Testis (tissue), 3 donors: Measurements from ENCODE around the gene GRK5. TPM values are rescaled to one million over a fixed set of nuclear protein-coding genes. Genes with fewer than 3 reads are reported as not detected.

ENCODE experiments used
- DNase-seq: peaks from one replicate; pipeline ENCODE4 v3.0.0-alpha.2; 2019
- H3K27ac ChIP-seq, 2 donors: fragments of 200-600 bp; sonication (generic); one replicate each; pipeline ENCODE4 v1.5.1; 2019
- H3K27me3 ChIP-seq: fragments of 200-600 bp; sonication (generic); one replicate; pipeline ENCODE4 v1.5.1; 2019
- H3K36me3 ChIP-seq: fragments of 200-600 bp; sonication (generic); one replicate; pipeline ENCODE4 v1.5.1; 2017; ENCODE audit warnings: low read depth; ENCODE audit errors: missing control alignments
- H3K4me1 ChIP-seq: fragments of 200-600 bp; sonication (generic); one replicate; pipeline ENCODE4 v1.5.1; 2019
- H3K4me3 ChIP-seq, 2 donors: fragments of 200-600 bp; sonication (generic); one replicate each; pipeline ENCODE4 v1.5.1; 2017 to 2019
- H3K9me3 ChIP-seq: fragments of 200-600 bp; sonication (generic); one replicate; pipeline ENCODE4 v1.5.1; 2017
- CTCF ChIP-seq, 3 experiments: fragments of 450-650 bp in 2 of 3; fragments of 200-600 bp in 1 of 3; sonication (generic) in 1 of 3; IDR thresholded peaks; one replicate each; pipeline ENCODE4 v1.5.1; 2016 to 2019; ENCODE audit warnings: antibody characterized with exemption in 3 of 3, mild to moderate bottlenecking in 2 of 3, moderate library complexity in 1 of 3
- POLR2A ChIP-seq: fragments of 450-650 bp; IDR thresholded peaks from one replicate; pipeline ENCODE4 v1.6.1; 2017; ENCODE audit warnings: antibody characterized with exemption, mild to moderate bottlenecking, moderate library complexity
- WGBS, 2 donors: methylation state at CpG; one replicate each; pipeline ENCODE4 v1.1.5; 2018; 5-methylcytosine and 5-hydroxymethylcytosine counted together
- intact Hi-C: fragments of 100-400 bp; cut with DNase I; formaldehyde crosslinking; loops from one replicate; pipeline ENCODE4 v1.15.1; 2023; ENCODE audit warnings: low total_unique reads
- polyA plus RNA-seq: library from polyadenylated mRNA; stranded (reverse); fragments of 350-450 nt; fragmentation: Illumina TruSeq; extraction: RNeasy Lipid Tissue Mini Kit (QIAGEN cat#74804); gene quantifications from one replicate; pipeline ENCODE4 v1.2.3, GENCODE V29; 2014; ENCODE audit warnings: low read depth, low replicate concordance; ENCODE audit not compliant: insufficient read depth
- total RNA-seq, 2 donors: library from RNA; depleted of rRNA; stranded (reverse); fragments of >200 nt; gene quantifications; one replicate each; pipeline ENCODE4 v1.2.3, GENCODE V29; 2016

The GRK5 gene
- total and polyA plus RNA-seq, 3 donors from 2014 or later: 4.5 to 10.3 (median 5.5) TPM

GRCh38 chr10:119364645-119365600, 157.6 kb downstream of the GRK5 start:
- WGBS, 2 donors: 52 to 64% methylated on average over 11 of the region's 11 CpGs
- H3K4me3 ChIP-seq: no peak overlapping the region
- DNase-seq: no peak
- H3K36me3 ChIP-seq: no peaks in the 10 kb centered on the region
- TF ChIP-seq POLR2A: no peak
- TF ChIP-seq CTCF (IDR thresholded peaks at IDR 0.05): no peak
- intact Hi-C loops: no loop called here
- H3K27me3 ChIP-seq: no peaks in the 10 kb centered on the region
- H3K27ac ChIP-seq: no peak overlapping the region
- no peaks in the 10 kb centered on the region for H3K9me3 ChIP-seq
- H3K4me1 ChIP-seq: peaks cover 4% of the 10 kb centered on the region

GRCh38 chr10:119365773-119366599, 158.6 kb downstream of the GRK5 start:
- DNase-seq: no peak
- H3K4me1 ChIP-seq: peaks cover 6% of the 10 kb centered on the region
- H3K36me3 ChIP-seq: no peaks in the 10 kb centered on the region
- 78 to 83% methylated on average over 12 of the region's 12 CpGs for WGBS, 2 donors
- intact Hi-C loops: no loop called here
- H3K9me3 ChIP-seq: no peaks in the 10 kb centered on the region
- H3K27me3 ChIP-seq: no peaks in the 10 kb centered on the region
- H3K27ac ChIP-seq: no peak overlapping the region
- TF ChIP-seq CTCF (IDR thresholded peaks at IDR 0.05): no peak
- no peak for TF ChIP-seq POLR2A
- no peak overlapping the region for H3K4me3 ChIP-seq

GRCh38 chr10:119367841-119368549, 160.6 kb downstream of the GRK5 start:
- intact Hi-C loops: no loop called here
- H3K4me3 ChIP-seq: no peak overlapping the region
- no peaks in the 10 kb centered on the region for H3K9me3 ChIP-seq
- TF ChIP-seq CTCF (IDR thresholded peaks at IDR 0.05) (no peak), POLR2A (no peak)
- no peak for DNase-seq
- H3K36me3 ChIP-seq: no peaks in the 10 kb centered on the region
- H3K27ac ChIP-seq: no peak overlapping the region
- 94 to 97% methylated on average over 14 to 21 of the region's 21 CpGs for WGBS, 2 donors
- peaks cover 7% of the 10 kb centered on the region for H3K4me1 ChIP-seq
- H3K27me3 ChIP-seq: no peaks in the 10 kb centered on the region

GRCh38 chr10:119368581-119368980, 161.2 kb downstream of the GRK5 start:
- no peak for DNase-seq
- no peak for TF ChIP-seq POLR2A
- no peak for TF ChIP-seq CTCF (IDR thresholded peaks at IDR 0.05)
- Histone ChIP-seq H3K27ac (no peak overlapping the region), H3K4me1 (peaks cover 7% of the 10 kb centered on the region), H3K4me3 (no peak overlapping the region), H3K9me3 (no peaks in the 10 kb centered on the region), H3K36me3 (no peaks in the 10 kb centered on the region), H3K27me3 (no peaks in the 10 kb centered on the region)
- intact Hi-C loops: no loop called here
- 65 to 68% methylated on average over 4 to 8 of the region's 8 CpGs for WGBS, 2 donors
